H1 (cell line): ENCODE measurements around the gene PIAS3. TPM values are rescaled to one million over a fixed set of nuclear protein-coding genes. Genes with fewer than 3 reads are reported as not detected.

Experiments
- CTCF ChIA-PET: fragments of 300-600 bp; sonication (Branson Sonifier 250); formaldehyde crosslinking; loops from one replicate; lab custom pipeline; 2021; ENCODE audit not compliant: partially characterized antibody; lab: Charles Lee
- POLR2A ChIA-PET: fragments of 300-600 bp; sonication (Branson Sonifier 250); formaldehyde crosslinking; loops from one replicate; lab custom pipeline; 2021; ENCODE audit warnings: inconsistent platforms; ENCODE audit not compliant: partially characterized antibody; lab: Charles Lee
- DNase-seq, 2 experiments: peaks; one replicate each; pipeline versions ENCODE4 v3.0.0 to v3.0.0-alpha.2; 2010 to 2022; ENCODE audit warnings: low spot score in 2 of 2, low read depth in 1 of 2, mixed read lengths in 1 of 2
- FAIRE-seq: peaks from 2 replicates; lab custom pipeline; 2011; peaks lifted over from hg19 to GRCh38; lab: Jason Lieb, UNC
- H2AFZ ChIP-seq: 2 replicates; pipeline ENCODE4 v1.8.1; 2012; ENCODE audit warnings: low read length, inconsistent platforms
- H2AK5ac ChIP-seq: 2 replicates; pipeline ENCODE4 v1.6.1; 2013; ENCODE audit warnings: low read depth, low read length
- H2BK120ac ChIP-seq: replicated peaks from 2 replicates; pipeline ENCODE3; 2013; ENCODE audit warnings: low read depth, low read length, inconsistent platforms
- H2BK12ac ChIP-seq: 2 replicates; pipeline ENCODE4 v1.6.1; 2013; ENCODE audit warnings: low read depth, low read length
- H2BK15ac ChIP-seq: 2 replicates; pipeline ENCODE4 v1.6.1; 2013; ENCODE audit warnings: low read length
- H2BK20ac ChIP-seq: 2 replicates; pipeline ENCODE4 v1.6.1; 2013; ENCODE audit warnings: low read length
- H2BK5ac ChIP-seq: 2 replicates; pipeline ENCODE4 v1.6.1; 2013; ENCODE audit warnings: low read depth, low read length
- H3K14ac ChIP-seq: 2 replicates; pipeline ENCODE4 v1.6.1; 2013; ENCODE audit warnings: inconsistent platforms; ENCODE audit not compliant: insufficient read length
- H3K18ac ChIP-seq: 2 replicates; pipeline ENCODE4 v1.6.1; 2013; ENCODE audit warnings: low read length; ENCODE audit errors: extremely low read depth
- H3K23ac ChIP-seq: 2 replicates; pipeline ENCODE4 v1.6.1; 2013; ENCODE audit warnings: inconsistent platforms; ENCODE audit not compliant: insufficient read length
- H3K23me2 ChIP-seq: 2 replicates; pipeline ENCODE4 v1.6.1; 2013; ENCODE audit warnings: low read depth, low read length
- H3K27ac ChIP-seq: 2 replicates; pipeline ENCODE4 v1.6.1; 2011; ENCODE audit warnings: low read depth, low read length, inconsistent platforms
- H3K27me3 ChIP-seq, 4 experiments: replicated peaks in 1 of 4; 1 replicate in 1 of 4; 2 replicates in 3 of 4; pipeline versions ENCODE4 v1.6.1 to v1.8.1; 2011 to 2013; ENCODE audit warnings: low read length in 3 of 4, mild to moderate bottlenecking in 3 of 4, inconsistent platforms in 2 of 4, mixed read lengths in 2 of 4, moderate library complexity in 1 of 4; ENCODE audit not compliant: control insufficient read depth in 3 of 4, insufficient read depth in 3 of 4; ENCODE audit errors: extremely low read depth in 1 of 4
- H3K36me3 ChIP-seq, 4 experiments: 2 replicates each; pipeline versions ENCODE4 v1.6.1 to v1.8.1; 2011 to 2013; ENCODE audit warnings: mild to moderate bottlenecking in 4 of 4, low read length in 3 of 4, moderate library complexity in 2 of 4, control low read depth in 1 of 4, inconsistent platforms in 1 of 4; ENCODE audit not compliant: insufficient read depth in 4 of 4, control insufficient read depth in 2 of 4
- H3K4ac ChIP-seq: replicated peaks from 2 replicates; pipeline ENCODE3; 2013; ENCODE audit warnings: low read length, low read depth, mixed read lengths, inconsistent platforms; ENCODE audit not compliant: insufficient read length
- H3K4me1 ChIP-seq, 4 experiments: replicated peaks in 1 of 4; 1 replicate in 1 of 4; 2 replicates in 3 of 4; pipeline versions ENCODE4 v1.6.1 to v1.8.1; 2011 to 2013; ENCODE audit warnings: low read length in 3 of 4, inconsistent platforms in 2 of 4, mixed read lengths in 1 of 4; ENCODE audit not compliant: insufficient read depth in 4 of 4, control insufficient read depth in 3 of 4
- H3K4me2 ChIP-seq, 2 experiments: 2 replicates each; pipeline versions ENCODE4 v1.6.1 to v1.8.1; 2011 to 2013; ENCODE audit warnings: low read depth in 2 of 2, low read length in 2 of 2, control low read depth in 1 of 2, inconsistent platforms in 1 of 2, mild to moderate bottlenecking in 1 of 2; ENCODE audit not compliant: insufficient read depth in 1 of 2
- H3K4me3 ChIP-seq, 4 experiments: fragments of 200-600, 300-600 bp in 1 of 4; sonication (generic), shearing (Covaris generic), sonication (Bioruptor Twin) in 1 of 4; 2 replicates each; pipeline versions ENCODE4 v1.5.1 to v1.8.1; 2011 to 2016; ENCODE audit warnings: low read length in 4 of 4, low read depth in 3 of 4, control low read depth in 2 of 4, inconsistent platforms in 2 of 4, mild to moderate bottlenecking in 2 of 4, mixed read lengths in 1 of 4, moderate library complexity in 1 of 4; ENCODE audit not compliant: insufficient read depth in 2 of 4; ENCODE audit errors: extremely low read depth in 1 of 4
- H3K56ac ChIP-seq: replicated peaks from 2 replicates; pipeline ENCODE3; 2013; ENCODE audit warnings: low read depth, mild to moderate bottlenecking, mixed read lengths, low read length, inconsistent platforms; ENCODE audit not compliant: insufficient read length
- H3K79me1 ChIP-seq: 2 replicates; pipeline ENCODE4 v1.6.1; 2013; ENCODE audit warnings: low read depth, low read length, control low read depth
- H3K79me2 ChIP-seq, 2 experiments: 2 replicates each; pipeline versions ENCODE4 v1.6.1 to v1.8.1; 2012 to 2013; ENCODE audit warnings: low read length in 2 of 2, mild to moderate bottlenecking in 2 of 2, inconsistent platforms in 1 of 2; ENCODE audit not compliant: insufficient read depth in 2 of 2, control insufficient read depth in 1 of 2
- H3K9ac ChIP-seq, 4 experiments: replicated peaks in 1 of 4; 1 replicate in 1 of 4; 2 replicates in 3 of 4; pipeline versions ENCODE4 v1.6.1 to v1.8.1; 2011 to 2013; ENCODE audit warnings: low read depth in 3 of 4, low read length in 3 of 4, control low read depth in 2 of 4, mild to moderate bottlenecking in 2 of 4, moderate library complexity in 2 of 4, inconsistent platforms in 1 of 4; ENCODE audit errors: extremely low read depth in 1 of 4
- H3K9me3 ChIP-seq, 2 experiments: 2 replicates each; pipeline versions ENCODE4 v1.6.1 to v1.8.1; 2012 to 2013; ENCODE audit warnings: mild to moderate bottlenecking in 2 of 2, moderate library complexity in 2 of 2, control low read depth in 1 of 2, inconsistent platforms in 1 of 2, low read depth in 1 of 2, low read length in 1 of 2, mixed read lengths in 1 of 2; ENCODE audit not compliant: insufficient read depth in 2 of 2
- H4K20me1 ChIP-seq, 2 experiments: replicated peaks in 1 of 2; 2 replicates each; pipeline versions ENCODE3 to v1.8.1; 2011 to 2013; ENCODE audit warnings: inconsistent platforms in 2 of 2, low read length in 2 of 2, mild to moderate bottlenecking in 1 of 2; ENCODE audit not compliant: insufficient read depth in 2 of 2, control insufficient read depth in 1 of 2
- H4K5ac ChIP-seq: 2 replicates; pipeline ENCODE4 v1.6.1; 2013; ENCODE audit warnings: low read length, low read depth, mixed read lengths, inconsistent platforms; ENCODE audit not compliant: insufficient read length
- H4K8ac ChIP-seq: 2 replicates; pipeline ENCODE4 v1.8.0; 2013; ENCODE audit warnings: mild to moderate bottlenecking, moderate library complexity, low read length, inconsistent platforms; ENCODE audit not compliant: insufficient read depth; ENCODE audit errors: extremely low read depth
- H4K91ac ChIP-seq: replicated peaks from 2 replicates; pipeline ENCODE3; 2013; ENCODE audit warnings: low read length, mixed read lengths, inconsistent platforms; ENCODE audit not compliant: insufficient read length
- ATF3 ChIP-seq: IDR thresholded peaks from 2 replicates; pipeline ENCODE4 v1.6.1; 2011; ENCODE audit warnings: low read depth, mild to moderate bottlenecking, low read length; ENCODE audit not compliant: insufficient read depth
- EGR1 ChIP-seq: IDR thresholded peaks from 2 replicates; pipeline ENCODE4 v1.6.1; 2011; ENCODE audit warnings: low read depth, low read length, borderline replicate concordance
- KDM1A ChIP-seq: fragments of 200-600, 300-600 bp; sonication (generic); IDR thresholded peaks from 2 replicates; pipeline ENCODE4 v1.7.1; 2016; ENCODE audit warnings: mild to moderate bottlenecking, low read length, borderline replicate concordance
- MAFK ChIP-seq: IDR thresholded peaks from 2 replicates; pipeline ENCODE4 v1.6.1; 2012; ENCODE audit warnings: low read depth, mild to moderate bottlenecking, improper control_type of control experiment, low read length
- WGBS, 2 experiments: shearing (Covaris generic) in 1 of 2; methylation state at CpG; one replicate each; pipeline versions ENCODE4 v1.1.6 to v1.1.7; 2013 to 2015; ENCODE audit warnings: low lambda C conversion rate in 2 of 2, mixed read lengths in 2 of 2, inconsistent platforms in 1 of 2, low coverage in 1 of 2, missing lambda C conversion rate in 1 of 2; ENCODE audit not compliant: insufficient replicate concordance in 2 of 2, insufficient coverage in 1 of 2, insufficient read length in 1 of 2; ENCODE audit errors: extremely low coverage in 1 of 2, missing lambda C conversion rate in 1 of 2; 5-methylcytosine and 5-hydroxymethylcytosine counted together
- polyA plus RNA-seq, 7 experiments: library from polyadenylated mRNA; depleted of rRNA in 3 of 7; stranded (reverse) in 5 of 7; unstranded in 2 of 7; fragments of >200 nt in 5 of 7; fragments of 200-250 nt in 2 of 7; gene quantifications; 1 replicate in 5 of 7; 2 replicates in 1 of 7; 4 replicates in 1 of 7; pipeline versions ENCODE4 v1.2.1 to v1.2.3, GENCODE V29; 2011 to 2013; ENCODE audit warnings: missing spikeins in 2 of 7, mixed read lengths in 2 of 7
- total RNA-seq: library from RNA; stranded (reverse); fragmentation: NEBNext Ultra II Directional; extraction: Animal tissue kit (Norgen Biotek cat#: 25700); gene quantifications from 2 replicates; pipeline ENCODE4 v1.2.1, GENCODE V29; 2021

The PIAS3 gene
- total and polyA plus RNA-seq, 2 of the 8 experiments (the other 6 are each of a cell fraction or from before 2014, with no cell fraction given): 36.7 to 49.9 TPM

- no peaks in the 10 kb centered on the region for H3K36me3 ChIP-seq
- no peaks in the 10 kb centered on the region for H3K23me2 ChIP-seq
- no peak overlapping the region for H2BK5ac ChIP-seq
- no peak overlapping the region for H2BK15ac ChIP-seq
- H2AFZ ChIP-seq: no peak overlapping the region
- H3K79me2 ChIP-seq: peaks cover 0 to 26% of the 10 kb centered on the region in 2 experiments; a peak in 2 of 4 replicates
- H3K79me1 ChIP-seq: peaks cover 5% of the 10 kb centered on the region; the same call in 1 of the 2 replicates
- no peak overlapping the region for H2BK20ac ChIP-seq
- no peak overlapping the region for H3K4me3 ChIP-seq
- H3K27me3 ChIP-seq: no peaks in the 10 kb centered on the region
- H4K20me1 ChIP-seq: peaks cover 0 to 2% of the 10 kb centered on the region in 2 experiments
- no peak overlapping the region for H3K18ac ChIP-seq
- H2BK12ac ChIP-seq: no peak overlapping the region
- H3K9ac ChIP-seq: no peak overlapping the region
- no peak overlapping the region for H3K14ac ChIP-seq
- no peak overlapping the region for H4K91ac ChIP-seq
- H2AK5ac ChIP-seq: no peak overlapping the region
- H2BK120ac ChIP-seq: no peak overlapping the region
- H3K23ac ChIP-seq: no peak overlapping the region
- no peak overlapping the region for H3K56ac ChIP-seq
- no peak overlapping the region for H3K27ac ChIP-seq
- no peak overlapping the region for H3K4me2 ChIP-seq
- H4K5ac ChIP-seq: no peak overlapping the region
- CTCF ChIA-PET: no interaction called here
- POLR2A ChIA-PET: interaction anchor here (1.7 kb wide), 1 partner anchor 19 kb away, joined by 6 read pairs; the partner anchor contains the start of genes POLR3C and RNF115
- no peak for DNase-seq
- no peak overlapping the region for H4K8ac ChIP-seq
- H3K9me3 ChIP-seq: no peaks in the 10 kb centered on the region
- TF ChIP-seq MAFK (no peak), ATF3 (no peak), KDM1A (no peak), EGR1 (no peak)
- TF ChIP-seq, all 59 proteins: peak for 0
- no peak for FAIRE-seq
- H3K4ac ChIP-seq: no peak overlapping the region
- H3K4me1 ChIP-seq: peaks cover 0 to 8% (median 1%) of the 10 kb centered on the region in 4 experiments; a peak in 4 of 7 replicates
- WGBS, 2 experiments: 71% methylated on average over 1 of the region's 1 CpG; no CpG with 5 or more reads in 1 of the 2 experiments
Measured at GRCh38 chr1:145805057-145805456, 53.8 kb downstream of the PIAS3 start.
